MM.1S (cell line): ENCODE data around the gene GCA.
A peak's percentile ranks its signal among the peaks of the same experiment; 100 is the strongest.

Source experiments
- DNase-seq: peaks from one replicate; pipeline ENCODE4 v3.0.0-alpha.2; 2015
- H2AFZ ChIP-seq: fragments of 300-600 bp; sonication (generic); 2 replicates; pipeline ENCODE4 v1.6.0; 2016; ENCODE audit warnings: antibody characterized with exemption, low read length
- H3F3A ChIP-seq: fragments of 300-600 bp; sonication (generic); 2 replicates; pipeline ENCODE4 v1.6.1; 2016; ENCODE audit warnings: mild to moderate bottlenecking, antibody characterized with exemption, low read length, moderate library complexity, mixed read lengths; ENCODE audit not compliant: insufficient read depth
- H3K27ac ChIP-seq: fragments of 300-600 bp; sonication (generic); 2 replicates; pipeline ENCODE4 v1.5.1; 2016; ENCODE audit warnings: mild to moderate bottlenecking, low read length
- H3K27me3 ChIP-seq: fragments of 300-600 bp; sonication (generic); replicated peaks from 2 replicates; pipeline ENCODE4 v1.6.0; 2016; ENCODE audit warnings: low read length; ENCODE audit not compliant: insufficient read depth
- H3K36me3 ChIP-seq: fragments of 300-600 bp; sonication (generic); replicated peaks from 2 replicates; pipeline ENCODE4 v1.6.1; 2016; ENCODE audit warnings: mild to moderate bottlenecking, low read length, mixed read lengths; ENCODE audit not compliant: insufficient read depth
- H3K4me1 ChIP-seq: fragments of 300-600 bp; sonication (generic); 2 replicates; pipeline ENCODE4 v1.6.1; 2016; ENCODE audit warnings: low read length, mixed read lengths
- H3K4me2 ChIP-seq: fragments of 300-600 bp; sonication (generic); 2 replicates; pipeline ENCODE4 v1.6.0; 2016; ENCODE audit warnings: low read depth, low read length
- H3K4me3 ChIP-seq: fragments of 300-600 bp; sonication (generic); 2 replicates; pipeline ENCODE4 v1.5.1; 2016; ENCODE audit warnings: low read length, mixed read lengths
- H3K79me2 ChIP-seq: fragments of 300-600 bp; sonication (generic); 2 replicates; pipeline ENCODE4 v1.6.1; 2016; ENCODE audit warnings: mixed run types, low read length, mixed read lengths
- H3K9ac ChIP-seq: fragments of 300-600 bp; sonication (generic); 2 replicates; pipeline ENCODE4 v1.6.1; 2016; ENCODE audit warnings: low read length, mixed read lengths
- H3K9me2 ChIP-seq: fragments of 300-600 bp; sonication (generic); replicated peaks from 2 replicates; pipeline ENCODE4 v1.6.1; 2016; ENCODE audit warnings: mild to moderate bottlenecking, low read length, mixed read lengths; ENCODE audit not compliant: insufficient read depth
- H3K9me3 ChIP-seq: fragments of 300-600 bp; sonication (generic); replicated peaks from 2 replicates; pipeline ENCODE4 v1.6.1; 2016; ENCODE audit warnings: mild to moderate bottlenecking, low read length, mixed read lengths; ENCODE audit not compliant: insufficient read depth
- H4K20me1 ChIP-seq: fragments of 300-600 bp; sonication (generic); 2 replicates; pipeline ENCODE4 v1.6.1; 2016; ENCODE audit warnings: mild to moderate bottlenecking, low read length, moderate library complexity, mixed read lengths; ENCODE audit not compliant: insufficient read depth
- EZH2 ChIP-seq: fragments of 300-600 bp; sonication (generic); optimal IDR thresholded peaks from 2 replicates; pipeline ENCODE3; 2017; ENCODE audit warnings: low read depth, mild to moderate bottlenecking, antibody characterized with exemption, low read length, mixed read lengths
- EZH2phosphoT487 ChIP-seq: fragments of 300-600 bp; sonication (generic); IDR thresholded peaks from 2 replicates; pipeline ENCODE4 v1.6.1; 2018; ENCODE audit warnings: antibody characterized with exemption, low read length
- TF ChIP-seq, protein P1 (sequence below): fragments of 300-600 bp; sonication (generic); IDR thresholded peaks from 2 replicates; pipeline ENCODE4 v1.5.1; 2016; ENCODE audit warnings: antibody characterized with exemption, low read length, mixed read lengths

GCA gene

DNA sequence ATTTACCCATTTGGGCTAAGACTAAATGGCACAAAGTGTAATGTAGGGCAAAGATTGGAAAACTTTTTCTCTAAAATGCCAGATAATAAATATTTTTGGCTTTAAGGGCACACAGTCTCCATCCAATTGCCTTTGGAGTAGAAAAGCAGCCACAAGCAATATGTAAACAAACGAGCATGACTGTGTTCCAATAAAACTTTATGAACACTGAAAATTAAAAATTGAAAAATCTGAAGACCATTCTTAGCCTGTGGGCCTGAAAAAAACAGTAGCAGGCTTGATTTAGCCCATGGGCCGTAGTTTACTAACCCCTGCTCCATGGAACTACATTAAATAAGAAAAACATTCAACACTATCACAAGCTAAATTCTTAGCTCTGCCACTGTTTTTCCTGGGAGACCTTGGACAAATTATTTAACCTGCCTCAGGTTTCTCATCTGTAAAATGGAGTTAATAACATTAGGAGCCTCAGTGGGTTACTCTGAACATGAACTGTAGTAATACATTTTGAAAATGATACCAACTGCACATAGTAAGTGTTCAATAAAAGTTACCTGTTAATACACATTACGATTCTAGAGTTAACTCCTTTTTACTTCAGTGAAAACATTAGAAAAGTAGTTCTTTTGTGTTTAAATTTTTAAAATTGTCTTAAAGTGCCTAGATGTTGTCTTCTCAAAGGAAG lies 26.7 kb upstream of the GCA start:
- Histone ChIP-seq H3K4me1 (peaks cover 38% of the 10 kb centered on the region), H3K27me3 (no peaks in the 10 kb centered on the region), H3K9me2 (no peaks in the 10 kb centered on the region), H3K9me3 (no peaks in the 10 kb centered on the region), H2AFZ (peak overlapping the region; percentile 78), H3K9ac (peak overlapping the region; percentile 82), H3K79me2 (peaks cover 76% of the 10 kb centered on the region), H3K4me2 (peak overlapping the region; percentile 75), H3K36me3 (no peaks in the 10 kb centered on the region), H4K20me1 (no peaks in the 10 kb centered on the region), H3K4me3 (peak overlapping the region; percentile 96), H3K27ac (peak overlapping the region; percentile 89; the same call in 1 of the 2 replicates), H3F3A (peaks cover 26% of the 10 kb centered on the region)
- peak; percentile 23 for DNase-seq
- TF ChIP-seq, protein P1, sequence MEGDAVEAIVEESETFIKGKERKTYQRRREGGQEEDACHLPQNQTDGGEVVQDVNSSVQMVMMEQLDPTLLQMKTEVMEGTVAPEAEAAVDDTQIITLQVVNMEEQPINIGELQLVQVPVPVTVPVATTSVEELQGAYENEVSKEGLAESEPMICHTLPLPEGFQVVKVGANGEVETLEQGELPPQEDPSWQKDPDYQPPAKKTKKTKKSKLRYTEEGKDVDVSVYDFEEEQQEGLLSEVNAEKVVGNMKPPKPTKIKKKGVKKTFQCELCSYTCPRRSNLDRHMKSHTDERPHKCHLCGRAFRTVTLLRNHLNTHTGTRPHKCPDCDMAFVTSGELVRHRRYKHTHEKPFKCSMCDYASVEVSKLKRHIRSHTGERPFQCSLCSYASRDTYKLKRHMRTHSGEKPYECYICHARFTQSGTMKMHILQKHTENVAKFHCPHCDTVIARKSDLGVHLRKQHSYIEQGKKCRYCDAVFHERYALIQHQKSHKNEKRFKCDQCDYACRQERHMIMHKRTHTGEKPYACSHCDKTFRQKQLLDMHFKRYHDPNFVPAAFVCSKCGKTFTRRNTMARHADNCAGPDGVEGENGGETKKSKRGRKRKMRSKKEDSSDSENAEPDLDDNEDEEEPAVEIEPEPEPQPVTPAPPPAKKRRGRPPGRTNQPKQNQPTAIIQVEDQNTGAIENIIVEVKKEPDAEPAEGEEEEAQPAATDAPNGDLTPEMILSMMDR, result no peak
- no peak for TF ChIP-seq EZH2
- no peak for TF ChIP-seq EZH2phosphoT487

DNA sequence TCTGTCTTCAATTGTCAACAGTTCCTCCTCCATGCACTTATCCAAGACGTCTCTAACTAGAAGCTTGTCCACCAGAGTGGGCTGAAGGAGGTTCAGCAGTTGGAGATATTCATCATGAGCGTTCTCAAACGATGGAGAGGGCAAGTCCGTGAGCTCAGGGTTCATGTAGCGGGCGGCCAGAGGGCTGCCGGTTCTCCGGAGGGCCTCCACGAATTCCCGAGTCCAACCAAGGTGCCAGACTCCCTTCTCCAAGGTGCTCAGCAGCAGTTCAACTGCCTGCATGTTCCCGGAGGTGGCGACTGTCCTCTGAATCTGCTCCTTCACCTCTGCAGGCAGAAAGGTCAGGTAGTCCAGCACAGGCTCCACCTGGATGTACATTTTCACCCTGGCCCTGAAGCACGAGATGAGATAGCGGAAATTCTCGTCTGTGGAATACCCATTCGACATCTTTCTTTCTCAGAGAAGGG lies 26.0 kb upstream of the GCA start:
- peaks cover 26% of the 10 kb centered on the region for H3F3A ChIP-seq
- peak; percentile 39 for DNase-seq
- H2AFZ ChIP-seq, result peak overlapping the region; percentile 78
- H4K20me1 ChIP-seq, result no peaks in the 10 kb centered on the region
- H3K4me3 ChIP-seq, result peak overlapping the region; percentile 96
- H3K36me3 ChIP-seq, result no peaks in the 10 kb centered on the region
- H3K27me3 ChIP-seq, result no peaks in the 10 kb centered on the region
- TF ChIP-seq, protein P1, result no peak
- TF ChIP-seq EZH2phosphoT487 (no peak), EZH2 (no peak)
- peaks cover 37% of the 10 kb centered on the region for H3K4me1 ChIP-seq
- peak overlapping the region; percentile 75 for H3K4me2 ChIP-seq
- no peaks in the 10 kb centered on the region for H3K9me2 ChIP-seq
- peak overlapping the region; percentile 89 for H3K27ac ChIP-seq
- H3K9me3 ChIP-seq, result no peaks in the 10 kb centered on the region
- peaks cover 69% of the 10 kb centered on the region for H3K79me2 ChIP-seq
- peak overlapping the region; percentile 82 for H3K9ac ChIP-seq

DNA sequence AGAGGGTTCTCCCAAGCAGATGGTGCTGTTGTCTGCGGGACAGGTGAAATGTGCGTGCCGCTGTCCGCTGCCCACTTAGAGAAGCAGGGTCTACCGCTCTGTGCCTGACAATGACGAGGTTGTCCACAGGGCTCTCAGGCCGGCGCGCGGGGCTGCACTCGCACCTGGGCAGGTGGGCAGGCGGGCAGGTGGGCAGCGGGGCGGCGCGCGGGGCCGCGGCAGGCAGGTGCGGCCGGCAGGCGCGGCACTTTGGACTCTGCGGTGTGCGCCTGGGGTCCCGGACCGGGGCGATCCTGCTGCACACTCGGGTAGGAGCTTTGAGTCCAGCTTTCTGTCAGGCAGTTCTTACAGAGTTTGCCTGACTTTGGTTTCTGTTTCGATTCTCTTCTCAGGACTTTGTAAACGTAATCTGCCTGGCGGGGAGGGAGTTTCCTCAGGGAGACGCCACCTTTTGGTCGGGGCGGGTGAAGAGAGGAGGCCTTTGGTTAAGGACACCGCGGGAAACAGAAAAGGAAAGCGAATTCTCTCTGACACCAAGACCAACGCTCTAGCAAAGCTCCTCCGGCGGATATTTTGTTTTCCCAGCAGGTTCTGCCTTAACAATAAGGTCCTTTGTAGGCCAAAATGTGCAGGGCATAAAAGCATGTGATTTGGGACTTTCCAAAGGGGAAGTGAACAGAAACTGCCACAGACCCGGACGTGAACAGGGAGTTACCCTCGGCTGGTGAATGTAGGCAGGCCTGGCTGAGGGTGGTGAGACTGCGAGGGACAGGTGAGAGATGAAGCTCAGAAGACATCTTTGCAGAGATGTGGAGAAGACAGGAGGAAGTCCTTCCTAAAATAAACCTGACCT lies 25.4 kb upstream of the GCA start, which contains the start of gene IFIH1:
IFIH1 (minus strand) TSS at position 357 of the 853 bp plus-strand sequence. CDS start 377 bp downstream, outside the sequence.
- peak within 1 kb of the TSS; percentile 82 for H3K9ac ChIP-seq
- H3K4me1 ChIP-seq, result peaks cover 37% of the 10 kb centered on the region
- TF ChIP-seq EZH2phosphoT487, result no peak
- TF ChIP-seq, protein P1, result peak; percentile 25
- TF ChIP-seq EZH2, result no peak
- H3K27ac ChIP-seq, result peak within 1 kb of the TSS; percentile 89
- DNase-seq, result peak; percentile 97
- H3K4me3 ChIP-seq, result peak within 1 kb of the TSS; percentile 96
- H3K9me3 ChIP-seq, result no peaks in the 10 kb centered on the region
- no peaks in the 10 kb centered on the region for H4K20me1 ChIP-seq
- H3K79me2 ChIP-seq, result peaks cover 62% of the 10 kb centered on the region
- H3K27me3 ChIP-seq, result no peaks in the 10 kb centered on the region
- peak within 1 kb of the TSS; percentile 78 for H2AFZ ChIP-seq
- H3K9me2 ChIP-seq, result no peaks in the 10 kb centered on the region
- peaks cover 26% of the 10 kb centered on the region for H3F3A ChIP-seq
- H3K4me2 ChIP-seq, result peak within 1 kb of the TSS; percentile 78
- H3K36me3 ChIP-seq, result no peaks in the 10 kb centered on the region
